ENCODE measurements around the gene DNAH9. TPM values are rescaled to one million over a fixed set of nuclear protein-coding genes. Genes with fewer than 3 reads are reported as not detected.

DNAH9 gene
- total RNA-seq, 4 donors from 2014 or later = not detected

GRCh38 chr17:11916091-11916490 lies 317.8 kb downstream of the DNAH9 start:
- Histone ChIP-seq H3K27ac (no peak overlapping the region), H3K9me3 (no peaks in the 10 kb centered on the region), H3K4me1 (no peaks in the 10 kb centered on the region), H3K36me3 (no peaks in the 10 kb centered on the region), H3K4me3 (no peak overlapping the region), H3K27me3 (no peaks in the 10 kb centered on the region)
- ATAC-seq = no peak
- intact Hi-C loops (cut with DNase I; ENCODE audit: low total_unique reads) = no loop called here
- TF ChIP-seq CTCF (IDR thresholded peaks at IDR 0.05 in 4 of 5, conservative IDR thresholded peaks at IDR 0.05 in 1 of 5) (no peak), POLR2A (IDR thresholded peaks at IDR 0.05) (no peak)
- in situ Hi-C loops (cut with MboI; ENCODE audit: low sequenced_read_pairs in 4 of 4) = no loop called here
- no peak for DNase-seq

- DNase-seq = no peak
- intact Hi-C loops (cut with DNase I; ENCODE audit: low total_unique reads) (no loop called here), in situ Hi-C loops (cut with MboI; ENCODE audit: low sequenced_read_pairs in 4 of 4) (no loop called here)
- no peak for ATAC-seq
- Histone ChIP-seq H3K4me3 (no peak overlapping the region), H3K27me3 (no peaks in the 10 kb centered on the region), H3K9me3 (no peaks in the 10 kb centered on the region), H3K4me1 (no peaks in the 10 kb centered on the region), H3K27ac (no peak overlapping the region), H3K36me3 (no peaks in the 10 kb centered on the region)
- TF ChIP-seq POLR2A (IDR thresholded peaks at IDR 0.05) (no peak), CTCF (IDR thresholded peaks at IDR 0.05 in 4 of 5, conservative IDR thresholded peaks at IDR 0.05 in 1 of 5) (no peak)
These were observed 319.1 kb downstream of the DNAH9 start for GRCh38 chr17:11917415-11917814.

GRCh38 chr17:11921296-11921695 lies 323.0 kb downstream of the DNAH9 start:
- Histone ChIP-seq H3K36me3 (no peaks in the 10 kb centered on the region), H3K4me3 (no peak overlapping the region), H3K27me3 (no peaks in the 10 kb centered on the region), H3K4me1 (no peaks in the 10 kb centered on the region), H3K27ac (no peak overlapping the region), H3K9me3 (no peaks in the 10 kb centered on the region)
- no peak for TF ChIP-seq POLR2A (IDR thresholded peaks at IDR 0.05)
- TF ChIP-seq CTCF (IDR thresholded peaks at IDR 0.05 in 4 of 5, conservative IDR thresholded peaks at IDR 0.05 in 1 of 5) = no peak
- ATAC-seq (no peak), DNase-seq (no peak)
- intact Hi-C loops (cut with DNase I; ENCODE audit: low total_unique reads) (no loop called here), in situ Hi-C loops (cut with MboI; ENCODE audit: low sequenced_read_pairs in 4 of 4) (no loop called here)

GRCh38 chr17:11922638-11923037 lies 324.4 kb downstream of the DNAH9 start:
- H3K4me1 ChIP-seq = no peaks in the 10 kb centered on the region
- ATAC-seq = no peak
- no peaks in the 10 kb centered on the region for H3K9me3 ChIP-seq

More at GRCh38 chr17:11922638-11923037, 324.4 kb downstream of the DNAH9 start:
- intact Hi-C loops (cut with DNase I; ENCODE audit: low total_unique reads) (no loop called here), in situ Hi-C loops (cut with MboI; ENCODE audit: low sequenced_read_pairs in 4 of 4) (no loop called here)
- DNase-seq = no peak
- no peak overlapping the region for H3K4me3 ChIP-seq
- H3K27ac ChIP-seq = no peak overlapping the region
- no peak for TF ChIP-seq POLR2A (IDR thresholded peaks at IDR 0.05)
- TF ChIP-seq CTCF (IDR thresholded peaks at IDR 0.05 in 4 of 5, conservative IDR thresholded peaks at IDR 0.05 in 1 of 5) = no peak
- H3K36me3 ChIP-seq = no peaks in the 10 kb centered on the region
- H3K27me3 ChIP-seq = no peaks in the 10 kb centered on the region

Data from gastrocnemius medialis (tissue), 4 donors.